GM21526 (cell line): ENCODE results near the gene WDR82.

Experiments
- ATAC-seq: cut with Tn5 transposase; IDR thresholded peaks from one replicate; pipeline ENCODE4 v1.9.1; 2021; ENCODE audit warnings: moderate library complexity; ENCODE audit not compliant: unreplicated experiment, low FRiP score

WDR82 gene

DNA sequence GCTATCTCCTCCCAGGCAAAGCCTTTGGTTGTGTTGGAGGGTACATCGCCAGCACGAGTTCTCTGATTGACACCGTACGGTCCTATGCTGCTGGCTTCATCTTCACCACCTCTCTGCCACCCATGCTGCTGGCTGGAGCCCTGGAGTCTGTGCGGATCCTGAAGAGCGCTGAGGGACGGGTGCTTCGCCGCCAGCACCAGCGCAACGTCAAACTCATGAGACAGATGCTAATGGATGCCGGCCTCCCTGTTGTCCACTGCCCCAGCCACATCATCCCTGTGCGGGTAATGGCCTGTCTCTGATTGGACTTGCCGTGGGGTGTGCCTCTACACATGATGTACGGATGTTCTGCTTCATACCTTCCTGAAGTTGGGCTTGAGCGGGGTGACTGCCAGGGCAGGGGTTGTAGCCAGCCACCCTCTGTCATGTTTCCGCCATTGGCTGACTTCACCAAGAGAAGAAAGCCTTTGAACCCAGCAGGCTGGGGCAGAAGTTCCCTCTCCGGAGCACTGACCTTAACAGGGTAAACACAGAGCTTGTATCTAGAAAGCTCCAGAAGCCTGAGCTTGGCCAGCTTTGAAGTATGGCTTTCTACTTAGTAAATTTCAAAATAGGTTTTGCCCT is 67.1 kb downstream of the WDR82 start:
- no peak for ATAC-seq

GRCh38 chr3:52210550-52211046 is 67.9 kb downstream of the WDR82 start:
- ATAC-seq, result no peak

- ATAC-seq, result no peak
These were observed 68.4 kb downstream of the WDR82 start for GRCh38 chr3:52210037-52210436.

- ATAC-seq, result no peak
These were observed 69.9 kb downstream of the WDR82 start for GRCh38 chr3:52208556-52208955.

DNA sequence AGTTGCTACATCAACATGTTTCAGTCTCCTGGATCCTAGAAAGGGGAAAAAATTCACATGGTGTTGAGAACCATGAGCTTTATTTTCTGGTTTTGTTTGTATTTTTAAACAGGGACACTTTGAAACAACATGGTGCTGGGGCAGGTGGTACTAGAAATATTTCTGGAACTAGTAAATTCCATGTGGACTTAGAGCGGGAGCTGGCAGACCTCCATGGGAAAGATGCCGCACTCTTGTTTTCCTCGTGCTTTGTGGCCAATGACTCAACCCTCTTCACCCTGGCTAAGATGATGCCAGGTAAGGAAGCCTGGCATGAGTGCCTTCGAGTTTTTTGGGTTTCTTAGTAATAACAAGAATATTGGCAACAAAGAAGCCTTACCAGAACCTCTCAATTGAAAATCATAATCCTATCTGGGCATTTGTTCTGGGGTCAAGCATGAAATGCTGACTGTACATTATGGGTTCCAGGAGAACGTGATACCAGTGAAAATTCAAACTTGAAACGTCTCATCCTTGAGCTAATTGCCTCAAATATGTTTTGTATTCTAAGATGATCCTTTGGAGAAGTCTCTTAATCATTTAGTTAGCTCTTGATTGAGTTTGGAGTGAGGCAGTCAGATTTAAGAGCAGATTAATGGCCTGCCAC is 72.6 kb downstream of the WDR82 start:
- no peak for ATAC-seq
